Activated T-cell treated with anti-CD3 and anti-CD28 coated beads for 24 hours (primary cell): ENCODE data around the gene PTTG1IP.

ENCODE experiments used
- DNase-seq: peaks from one replicate; pipeline ENCODE4 v3.0.0-alpha.2; 2020; ENCODE audit warnings: low read depth

The PTTG1IP gene

GRCh38 chr21:44896561-44897286 is 23.2 kb upstream of the PTTG1IP start:
- no peak for DNase-seq

GRCh38 chr21:44895859-44896258 is 22.4 kb upstream of the PTTG1IP start:
- DNase-seq = no peak

- no peak for DNase-seq
These were observed 21.3 kb upstream of the PTTG1IP start for GRCh38 chr21:44894687-44895302.

- no peak for DNase-seq
These were observed 20.6 kb upstream of the PTTG1IP start for GRCh38 chr21:44893948-44894656.

GRCh38 chr21:44893278-44893556 is 19.7 kb upstream of the PTTG1IP start:
- no peak for DNase-seq

GRCh38 chr21:44892536-44893277 is 19.2 kb upstream of the PTTG1IP start:
- DNase-seq = peak; percentile 72

- DNase-seq = no peak
These were observed 18.6 kb upstream of the PTTG1IP start for GRCh38 chr21:44892095-44892494.

GRCh38 chr21:44891631-44892031 is 18.1 kb upstream of the PTTG1IP start:
- no peak for DNase-seq

GRCh38 chr21:44890961-44891541 is 17.6 kb upstream of the PTTG1IP start:
- DNase-seq = no peak

- no peak for DNase-seq
These were observed 16.9 kb upstream of the PTTG1IP start for GRCh38 chr21:44890338-44890931.

GRCh38 chr21:44889625-44890337 is 16.3 kb upstream of the PTTG1IP start:
- DNase-seq = no peak

- no peak for DNase-seq
These were observed 15.4 kb upstream of the PTTG1IP start for GRCh38 chr21:44888581-44889550.

GRCh38 chr21:44887807-44888580 is 14.5 kb upstream of the PTTG1IP start:
- no peak for DNase-seq

- no peak for DNase-seq
These were observed 13.8 kb upstream of the PTTG1IP start for GRCh38 chr21:44887126-44887806.

- DNase-seq = no peak
These were observed 12.9 kb upstream of the PTTG1IP start for GRCh38 chr21:44886113-44887075.

- no peak for DNase-seq
These were observed 12.1 kb upstream of the PTTG1IP start for GRCh38 chr21:44885615-44886014.

GRCh38 chr21:44884097-44884496 is 10.6 kb upstream of the PTTG1IP start:
- DNase-seq = no peak

GRCh38 chr21:44883250-44883649 is 9.8 kb upstream of the PTTG1IP start:
- no peak for DNase-seq
